Measurements from ENCODE around the gene PDP2. TPM values are rescaled to one million over a fixed set of nuclear protein-coding genes. Genes with fewer than 3 reads are reported as not detected.

Gene PDP2
- total RNA-seq, 1 experiment from 2014 or later, result 27.2 TPM

- CTCF ChIA-PET, result interaction anchor here (1.3 kb wide), 1 partner anchor 17 kb away, joined by 3 read pairs; the partner anchor contains the start of gene CDH16
- H3K9me3 Mint-ChIP-seq (ENCODE audit: low read depth, unreplicated experiment), result no peaks in the 10 kb centered on the region
- BruUV-seq (replicated peaks), result no TSS peak
- H3K36me3 Mint-ChIP-seq (ENCODE audit: insufficient read depth, unreplicated experiment), result peaks cover 45% of the 10 kb centered on the region
- no peaks in the 10 kb centered on the region for H3K27me3 Mint-ChIP-seq (ENCODE audit: unreplicated experiment)
- intact Hi-C loops (cut with micrococcal nuclease; ENCODE audit: unreplicated experiment), result no loop called here
- TF ChIP-seq CTCF (IDR thresholded peaks at IDR 0.05; ENCODE audit: unreplicated experiment), result no peak
- H3K27ac Mint-ChIP-seq (ENCODE audit: unreplicated experiment), result peak within 1 kb of the TSS; percentile 74
- peaks cover 44% of the 10 kb centered on the region for H3K4me1 Mint-ChIP-seq (ENCODE audit: low read depth, unreplicated experiment)
- H3K4me3 Mint-ChIP-seq (ENCODE audit: low read depth, unreplicated experiment), result peak within 1 kb of the TSS; percentile 92
- peak; percentile 63 for DNase-seq
Measured at GRCh38 chr16:66935314-66936011, 55.1 kb downstream of the PDP2 start, which contains the start of gene CES2. TSS of gene CES2 (plus strand) at chr16:66935516. CDS start at chr16:66935636, 120 bp downstream.

- DNase-seq, result no peak
- intact Hi-C loops (cut with micrococcal nuclease; ENCODE audit: unreplicated experiment), result no loop called here
- no peaks in the 10 kb centered on the region for H3K27me3 Mint-ChIP-seq (ENCODE audit: unreplicated experiment)
- BruUV-seq (replicated peaks), result no TSS peak
- H3K27ac Mint-ChIP-seq (ENCODE audit: unreplicated experiment), result no peak overlapping the region
- H3K36me3 Mint-ChIP-seq (ENCODE audit: insufficient read depth, unreplicated experiment), result peaks cover 45% of the 10 kb centered on the region
- no peak for TF ChIP-seq CTCF (IDR thresholded peaks at IDR 0.05; ENCODE audit: unreplicated experiment)
- CTCF ChIA-PET, result interaction anchor here (1.0 to 1.3 kb wide), 2 partner anchors 9 to 18 kb away, joined by 3 to 4 read pairs; partner anchors contain the start of gene CDH16
- no peaks in the 10 kb centered on the region for H3K9me3 Mint-ChIP-seq (ENCODE audit: low read depth, unreplicated experiment)
- H3K4me3 Mint-ChIP-seq (ENCODE audit: low read depth, unreplicated experiment), result peak overlapping the region; percentile 92
- H3K4me1 Mint-ChIP-seq (ENCODE audit: low read depth, unreplicated experiment), result peaks cover 41% of the 10 kb centered on the region
Measured at GRCh38 chr16:66936462-66936861, 56.1 kb downstream of the PDP2 start.

GRCh38 chr16:66936889-66937554 lies 56.7 kb downstream of the PDP2 start:
- H3K4me1 Mint-ChIP-seq (ENCODE audit: low read depth, unreplicated experiment), result peaks cover 40% of the 10 kb centered on the region
- no peaks in the 10 kb centered on the region for H3K9me3 Mint-ChIP-seq (ENCODE audit: low read depth, unreplicated experiment)
- intact Hi-C loops (cut with micrococcal nuclease; ENCODE audit: unreplicated experiment), result no loop called here
- no peak overlapping the region for H3K4me3 Mint-ChIP-seq (ENCODE audit: low read depth, unreplicated experiment)
- CTCF ChIA-PET, result interaction anchor here (1.0 to 1.3 kb wide), 2 partner anchors 10 to 18 kb away, joined by 3 to 4 read pairs; partner anchors contain the start of gene CDH16
- BruUV-seq (replicated peaks), result no TSS peak
- H3K27me3 Mint-ChIP-seq (ENCODE audit: unreplicated experiment), result no peaks in the 10 kb centered on the region
- no peak for DNase-seq
- no peak for TF ChIP-seq CTCF (IDR thresholded peaks at IDR 0.05; ENCODE audit: unreplicated experiment)
- H3K27ac Mint-ChIP-seq (ENCODE audit: unreplicated experiment), result no peak overlapping the region
- H3K36me3 Mint-ChIP-seq (ENCODE audit: insufficient read depth, unreplicated experiment), result peaks cover 42% of the 10 kb centered on the region

- CTCF ChIA-PET, result no interaction called here
- H3K4me3 Mint-ChIP-seq (ENCODE audit: low read depth, unreplicated experiment), result no peak overlapping the region
- H3K36me3 Mint-ChIP-seq (ENCODE audit: insufficient read depth, unreplicated experiment), result peaks cover 43% of the 10 kb centered on the region
- no peaks in the 10 kb centered on the region for H3K27me3 Mint-ChIP-seq (ENCODE audit: unreplicated experiment)
- TF ChIP-seq CTCF (IDR thresholded peaks at IDR 0.05; ENCODE audit: unreplicated experiment), result no peak
- no peak overlapping the region for H3K27ac Mint-ChIP-seq (ENCODE audit: unreplicated experiment)
- BruUV-seq (replicated peaks), result no TSS peak
- H3K4me1 Mint-ChIP-seq (ENCODE audit: low read depth, unreplicated experiment), result peaks cover 32% of the 10 kb centered on the region
- H3K9me3 Mint-ChIP-seq (ENCODE audit: low read depth, unreplicated experiment), result no peaks in the 10 kb centered on the region
- intact Hi-C loops (cut with micrococcal nuclease; ENCODE audit: unreplicated experiment), result no loop called here
- no peak for DNase-seq
Measured at GRCh38 chr16:66937725-66938337, 57.5 kb downstream of the PDP2 start.

All from Calu3 (cell line).